Spleen (tissue), 11 donors: ENCODE results near the gene CES4A. TPM values are rescaled to one million over a fixed set of nuclear protein-coding genes. Genes with fewer than 3 reads are reported as not detected.

Experiments used
- DNase-seq: peaks from one replicate; pipeline ENCODE4 v3.0.0-alpha.2; 2020
- H3K27ac ChIP-seq, 8 donors: fragments of 200-600 bp; sonication (generic) in 7 of 8; 1 replicate in 4 of 8; 2 replicates in 4 of 8; pipeline versions ENCODE4 v1.5.0 to v1.8.0; 2016 to 2021; ENCODE audit warnings: inconsistent platforms in 4 of 8, mild to moderate bottlenecking in 4 of 8, moderate library complexity in 1 of 8
- H3K27me3 ChIP-seq, 7 donors: fragments of 200-600 bp; sonication (generic) in 6 of 7; replicated peaks in 1 of 7; 1 replicate in 4 of 7; 2 replicates in 3 of 7; pipeline versions ENCODE4 v1.5.0 to v1.8.0; 2016 to 2021; ENCODE audit warnings: inconsistent platforms in 3 of 7, mild to moderate bottlenecking in 1 of 7
- H3K36me3 ChIP-seq, 6 donors: fragments of 200-600 bp; sonication (generic) in 5 of 6; 1 replicate in 4 of 6; 2 replicates in 2 of 6; pipeline versions ENCODE4 v1.5.0 to v1.8.0; 2016 to 2021; ENCODE audit warnings: inconsistent platforms in 2 of 6
- H3K4me1 ChIP-seq, 6 donors: fragments of 200-600 bp; sonication (generic) in 5 of 6; 1 replicate in 3 of 6; 2 replicates in 3 of 6; pipeline versions ENCODE4 v1.5.0 to v1.8.0; 2016 to 2021; ENCODE audit warnings: inconsistent platforms in 3 of 6
- H3K4me3 ChIP-seq, 8 donors: fragments of 200-600 bp; sonication (generic) in 7 of 8; 1 replicate in 4 of 8; 2 replicates in 4 of 8; pipeline versions ENCODE4 v1.5.0 to v1.8.0; 2016 to 2021; ENCODE audit warnings: inconsistent platforms in 4 of 8, mild to moderate bottlenecking in 4 of 8, moderate library complexity in 2 of 8
- H3K9me3 ChIP-seq, 8 donors: fragments of 200-600 bp; sonication (generic) in 7 of 8; 1 replicate in 4 of 8; 2 replicates in 4 of 8; pipeline versions ENCODE4 v1.5.0 to v1.8.0; 2016 to 2021; ENCODE audit warnings: inconsistent platforms in 4 of 8
- POLR2A ChIP-seq, 3 donors: fragments of 450-650 bp; IDR thresholded peaks; one replicate each; pipeline ENCODE4 v1.5.1; 2017; ENCODE audit warnings: antibody characterized with exemption in 3 of 3, mild to moderate bottlenecking in 1 of 3
- POLR2AphosphoS5 ChIP-seq, 3 donors: sonication (generic); formaldehyde crosslinking; IDR thresholded peaks; one replicate each; pipeline ENCODE4 v1.5.1; 2017; ENCODE audit warnings: antibody characterized with exemption in 3 of 3
- WGBS, 5 donors: extraction: QIAGEN DNeasy Blood & Tissue Kit in 3 of 5; methylation state at CpG; one replicate each; pipeline versions ENCODE4 v1.1.5 to v1.1.7; 2013 to 2018; 5-methylcytosine and 5-hydroxymethylcytosine counted together
- intact Hi-C: fragments of 100-400 bp; cut with DNase I; formaldehyde crosslinking; loops from one replicate; pipeline ENCODE4 v1.15.0; 2023; ENCODE audit warnings: low total_unique reads
- polyA plus RNA-seq, 3 donors: library from polyadenylated mRNA; stranded (reverse); fragments of 200-250 nt; gene quantifications; one replicate each; pipeline ENCODE4 v1.2.1, GENCODE V29; 2013
- total RNA-seq, 7 donors: library from RNA; depleted of rRNA in 3 of 7; stranded (reverse); fragments of >200 nt in 3 of 7; fragmentation: NEBNext Ultra II Directional in 4 of 7; extraction: Animal tissue kit (Norgen Biotek cat#: 25700) in 4 of 7; gene quantifications; one replicate each; pipeline versions ENCODE4 v1.1.0 to v1.2.1, GENCODE V29; 2016 to 2021
- TF ChIP-seq, protein P1 (sequence below), 11 experiments: fragments of 200-600 bp in 7 of 11; fragments of 450-650 bp in 4 of 11; sonication (generic) in 4 of 11; IDR thresholded peaks in 8 of 11; conservative IDR thresholded peaks in 3 of 11; 1 replicate in 7 of 11; 2 replicates in 4 of 11; pipeline versions ENCODE4 v1.4.0 to v1.8.0; 2016 to 2021; ENCODE audit warnings: antibody characterized with exemption in 11 of 11, inconsistent platforms in 4 of 11, mild to moderate bottlenecking in 1 of 11
- donor health status: healthy with polysubstance abuse.
- donor health status: DM: no; HTN: no; CAD: no; lungs with moderate emphysema.
- donor health status: DM: no; HTN: no; CAD: no.
- donor health status: Bipolar disorder and iron deficiency.
- donor health status: healthy.
- donor health status: DM: no; HTN: no; CAD: no.
- donor health status: DM: yes; HTN: yes; CAD: no.

Gene CES4A
- total and polyA plus RNA-seq, 10 donors: 5.0 to 9.9 (median 6.7) TPM

- TF ChIP-seq POLR2A (IDR thresholded peaks at IDR 0.05) (no peak), POLR2AphosphoS5 (IDR thresholded peaks at IDR 0.05) (no peak)
- TF ChIP-seq, protein P1, sequence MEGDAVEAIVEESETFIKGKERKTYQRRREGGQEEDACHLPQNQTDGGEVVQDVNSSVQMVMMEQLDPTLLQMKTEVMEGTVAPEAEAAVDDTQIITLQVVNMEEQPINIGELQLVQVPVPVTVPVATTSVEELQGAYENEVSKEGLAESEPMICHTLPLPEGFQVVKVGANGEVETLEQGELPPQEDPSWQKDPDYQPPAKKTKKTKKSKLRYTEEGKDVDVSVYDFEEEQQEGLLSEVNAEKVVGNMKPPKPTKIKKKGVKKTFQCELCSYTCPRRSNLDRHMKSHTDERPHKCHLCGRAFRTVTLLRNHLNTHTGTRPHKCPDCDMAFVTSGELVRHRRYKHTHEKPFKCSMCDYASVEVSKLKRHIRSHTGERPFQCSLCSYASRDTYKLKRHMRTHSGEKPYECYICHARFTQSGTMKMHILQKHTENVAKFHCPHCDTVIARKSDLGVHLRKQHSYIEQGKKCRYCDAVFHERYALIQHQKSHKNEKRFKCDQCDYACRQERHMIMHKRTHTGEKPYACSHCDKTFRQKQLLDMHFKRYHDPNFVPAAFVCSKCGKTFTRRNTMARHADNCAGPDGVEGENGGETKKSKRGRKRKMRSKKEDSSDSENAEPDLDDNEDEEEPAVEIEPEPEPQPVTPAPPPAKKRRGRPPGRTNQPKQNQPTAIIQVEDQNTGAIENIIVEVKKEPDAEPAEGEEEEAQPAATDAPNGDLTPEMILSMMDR (IDR thresholded peaks at IDR 0.05 in 8 of 11, conservative IDR thresholded peaks at IDR 0.05 in 3 of 11): no peak
- intact Hi-C loops: no loop called here
- Histone ChIP-seq H3K9me3 (no peaks in the 10 kb centered on the region), H3K4me1 (peaks cover 5 to 26% (median 18%) of the 10 kb centered on the region in 6 donors), H3K4me3 (no peak overlapping the region), H3K27ac (no peak overlapping the region), H3K36me3 (no peaks in the 10 kb centered on the region), H3K27me3 (peaks cover 0 to 32% (median 8%) of the 10 kb centered on the region in 7 donors)
- WGBS, 5 donors: 81 to 90% (median 87%) methylated on average over 4 of the region's 4 CpGs
- peak; percentile 38 for DNase-seq
Measured at GRCh38 chr16:67017421-67017750, 29.0 kb downstream of the CES4A start.

- Histone ChIP-seq H3K36me3 (no peaks in the 10 kb centered on the region), H3K4me3 (no peak overlapping the region), H3K27ac (no peak overlapping the region), H3K9me3 (no peaks in the 10 kb centered on the region), H3K4me1 (peaks cover 5 to 24% (median 18%) of the 10 kb centered on the region in 6 donors), H3K27me3 (peaks cover 0 to 27% (median 8%) of the 10 kb centered on the region in 7 donors)
- intact Hi-C loops: no loop called here
- TF ChIP-seq POLR2A (IDR thresholded peaks at IDR 0.05): no peak
- TF ChIP-seq, protein P1 (IDR thresholded peaks at IDR 0.05 in 8 of 11, conservative IDR thresholded peaks at IDR 0.05 in 3 of 11): peak; percentile 46 to 84 (median 72)
- DNase-seq: peak; percentile 86
- WGBS, 5 donors: 27 to 51% (median 34%) methylated on average over 4 to 6 of the region's 6 CpGs
Measured at GRCh38 chr16:67017810-67018488, 29.6 kb downstream of the CES4A start.

DNA sequence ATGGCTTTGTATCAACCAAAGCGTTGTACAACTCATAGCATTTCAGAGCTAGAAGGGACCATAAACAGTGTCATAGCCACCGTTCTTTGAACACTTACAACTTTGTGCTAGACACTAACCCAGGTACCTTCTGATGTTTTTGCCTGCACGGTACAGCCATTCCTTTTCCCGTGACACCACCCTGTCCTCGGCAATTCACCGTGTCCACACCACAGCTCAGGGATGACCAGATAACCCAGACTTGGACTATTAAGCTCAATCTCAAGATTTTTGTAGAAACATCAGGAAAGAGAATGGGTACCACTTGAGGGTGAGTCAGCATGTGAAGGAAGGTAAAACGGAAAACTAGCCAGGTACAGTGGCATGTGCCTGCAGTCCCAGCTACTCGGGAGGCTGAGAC is 30.8 kb downstream of the CES4A start:
- 91 to 96% (median 92%) methylated on average over 8 of the region's 8 CpGs for WGBS, 5 donors
- no peaks in the 10 kb centered on the region for H3K36me3 ChIP-seq
- no peak for DNase-seq
- H3K9me3 ChIP-seq: no peaks in the 10 kb centered on the region
- H3K27me3 ChIP-seq: peaks cover 0 to 14% (median 4%) of the 10 kb centered on the region in 7 donors
- peaks cover 4 to 12% (median 8%) of the 10 kb centered on the region in 6 donors for H3K4me1 ChIP-seq
- H3K4me3 ChIP-seq: no peak overlapping the region
- H3K27ac ChIP-seq: no peak overlapping the region
- TF ChIP-seq POLR2AphosphoS5 (IDR thresholded peaks at IDR 0.05) (no peak), POLR2A (IDR thresholded peaks at IDR 0.05) (no peak)
- TF ChIP-seq, protein P1 (IDR thresholded peaks at IDR 0.05 in 8 of 11, conservative IDR thresholded peaks at IDR 0.05 in 3 of 11): no peak
- intact Hi-C loops: no loop called here

- Histone ChIP-seq H3K9me3 (no peaks in the 10 kb centered on the region), H3K4me3 (no peak overlapping the region), H3K27ac (no peak overlapping the region), H3K36me3 (no peaks in the 10 kb centered on the region), H3K27me3 (no peaks in the 10 kb centered on the region), H3K4me1 (no peaks in the 10 kb centered on the region)
- 79 to 85% (median 83%) methylated on average over 3 of the region's 3 CpGs for WGBS, 5 donors
- TF ChIP-seq, protein P1 (IDR thresholded peaks at IDR 0.05 in 8 of 11, conservative IDR thresholded peaks at IDR 0.05 in 3 of 11): no peak
- TF ChIP-seq POLR2AphosphoS5 (IDR thresholded peaks at IDR 0.05) (no peak), POLR2A (IDR thresholded peaks at IDR 0.05) (no peak)
- intact Hi-C loops: no loop called here
- DNase-seq: peak; percentile 3
Measured at GRCh38 chr16:67021321-67021720, 32.9 kb downstream of the CES4A start.
